Heart right ventricle (tissue), 16 donors: ENCODE data around the gene FGF22. TPM values are rescaled to one million over a fixed set of nuclear protein-coding genes. Genes with fewer than 3 reads are reported as not detected.

Experiments
- ATAC-seq, 8 donors: fragments of 200-7000 bp; cut with Tn5 transposase; one replicate each; pipeline ENCODE4 v1.9.1; 2020; ENCODE audit warnings: mild to moderate bottlenecking in 8 of 8, moderate library complexity in 8 of 8, moderate number of reproducible peaks in 1 of 8
- DNase-seq, 2 donors: peaks; one replicate each; pipeline ENCODE4 v3.0.0-alpha.2; 2020
- H3K27ac ChIP-seq, 10 donors: fragments of 200-600 bp; sonication (generic) in 2 of 10; one replicate each; pipeline versions ENCODE4 v1.5.0 to v1.8.0; 2020 to 2022; ENCODE audit warnings: mild to moderate bottlenecking in 3 of 10
- H3K27me3 ChIP-seq, 7 donors: fragments of 200-600 bp; one replicate each; pipeline ENCODE4 v1.8.0; 2021 to 2022; ENCODE audit warnings: mild to moderate bottlenecking in 2 of 7
- H3K36me3 ChIP-seq, 9 donors: fragments of 200-600 bp; sonication (generic) in 1 of 9; one replicate each; pipeline versions ENCODE4 v1.5.0 to v1.8.0; 2020 to 2022; ENCODE audit warnings: mild to moderate bottlenecking in 2 of 9
- H3K4me1 ChIP-seq, 9 donors: fragments of 200-600 bp; sonication (generic) in 1 of 9; one replicate each; pipeline versions ENCODE4 v1.5.0 to v1.8.0; 2020 to 2022; ENCODE audit warnings: mild to moderate bottlenecking in 4 of 9
- H3K4me3 ChIP-seq, 10 donors: fragments of 200-600 bp; sonication (generic) in 2 of 10; one replicate each; pipeline versions ENCODE4 v1.5.0 to v1.8.0; 2020 to 2022; ENCODE audit warnings: mild to moderate bottlenecking in 7 of 10, moderate library complexity in 2 of 10
- H3K9me3 ChIP-seq, 11 donors: fragments of 200-600 bp in 10 of 11; sonication (generic) in 2 of 11; one replicate each; pipeline versions ENCODE4 v1.5.0 to v1.8.0; 2013 to 2022; ENCODE audit warnings: mild to moderate bottlenecking in 2 of 11, control low read depth in 1 of 11, moderate library complexity in 1 of 11
- WGBS, 2 donors: extraction: QIAGEN DNeasy Blood & Tissue Kit; methylation state at CpG; one replicate each; pipeline ENCODE4 v1.1.7; 2013; ENCODE audit warnings: inconsistent platforms in 1 of 2; 5-methylcytosine and 5-hydroxymethylcytosine counted together
- intact Hi-C, 10 donors: fragments of 100-400 bp; cut with DNase I; formaldehyde crosslinking; loops; one replicate each; pipeline versions ENCODE4 v1.11.1 to v1.14.2; 2022
- polyA plus RNA-seq, 2 donors: library from polyadenylated mRNA; stranded (reverse); fragments of 200-250 nt; gene quantifications; one replicate each; pipeline ENCODE4 v1.2.3, GENCODE V29; 2013
- total RNA-seq, 10 donors: library from RNA; stranded (reverse); fragmentation: NEBNext Ultra II Directional in 3 of 10; extraction: Animal tissue kit (Norgen Biotek cat#: 25700) in 3 of 10; gene quantifications; one replicate each; pipeline versions ENCODE4 v1.2.1 to v1.2.4, GENCODE V29; 2021 to 2023
- TF ChIP-seq, protein P1 (sequence below), 9 donors: fragments of 200-600 bp; sonication (generic) in 2 of 9; IDR thresholded peaks; one replicate each; pipeline versions ENCODE4 v1.5.0 to v1.8.0; 2021 to 2022; ENCODE audit warnings: antibody characterized with exemption in 9 of 9, mild to moderate bottlenecking in 5 of 9, moderate library complexity in 1 of 9
- donor health status: Arrhythmogenic right ventricular cardiomyopathy.
- donor health status: ischemic (EF 13 %, LVEDD 7.1; RV severe dilation, severe dysfunction).
- donor health status: healthy with polysubstance abuse.
- donor health status: DM: no; HTN: yes; CAD: no.
- donor health status: DM: no; HTN: no; CAD: no.
- donor health status: ischemic (EF 25% LVEDD 6.9; RV normal size, moderate dysfunction).
- donor health status: ischemic (EF 25% LVEDD 5.7; RV mildly dilated, moderate dysfunction).
- donor health status: healthy.
- donor health status: DM: yes; HTN: yes; CAD: no.
- donor health status: Ischemic cardiomyopathy.
- donor health status: ischemic (EF 35%, LVEDD 5.7; RV mildly dilated, moderate dysfunction).
- donor health status: nonischemic (EF 11% LVEDD 7.7; RV severe dilation, severe dysfunction).
- donor health status: DM: yes; HTN: yes; CAD: no.
- donor health status: PGD.
- donor health status: ischemic (EF 29% LVEDD 5.4; RV normal size, mild dysfunction).
- donor health status: nonischemic (EF 23%, LVEDD 6.1; RV moderate dilation, normal function).

FGF22 gene
- total and polyA plus RNA-seq, 12 donors, result 0.16 to 0.44 (median 0.30) TPM; not detected in 5

- Histone ChIP-seq H3K4me1 (peaks cover 0 to 11% (median 1%) of the 10 kb centered on the region in 9 donors), H3K36me3 (no peaks in the 10 kb centered on the region), H3K9me3 (no peaks in the 10 kb centered on the region), H3K27ac (no peak overlapping the region), H3K4me3 (no peak overlapping the region), H3K27me3 (peaks cover 17 to 40% (median 29%) of the 10 kb centered on the region in 7 donors)
- TF ChIP-seq, protein P1, sequence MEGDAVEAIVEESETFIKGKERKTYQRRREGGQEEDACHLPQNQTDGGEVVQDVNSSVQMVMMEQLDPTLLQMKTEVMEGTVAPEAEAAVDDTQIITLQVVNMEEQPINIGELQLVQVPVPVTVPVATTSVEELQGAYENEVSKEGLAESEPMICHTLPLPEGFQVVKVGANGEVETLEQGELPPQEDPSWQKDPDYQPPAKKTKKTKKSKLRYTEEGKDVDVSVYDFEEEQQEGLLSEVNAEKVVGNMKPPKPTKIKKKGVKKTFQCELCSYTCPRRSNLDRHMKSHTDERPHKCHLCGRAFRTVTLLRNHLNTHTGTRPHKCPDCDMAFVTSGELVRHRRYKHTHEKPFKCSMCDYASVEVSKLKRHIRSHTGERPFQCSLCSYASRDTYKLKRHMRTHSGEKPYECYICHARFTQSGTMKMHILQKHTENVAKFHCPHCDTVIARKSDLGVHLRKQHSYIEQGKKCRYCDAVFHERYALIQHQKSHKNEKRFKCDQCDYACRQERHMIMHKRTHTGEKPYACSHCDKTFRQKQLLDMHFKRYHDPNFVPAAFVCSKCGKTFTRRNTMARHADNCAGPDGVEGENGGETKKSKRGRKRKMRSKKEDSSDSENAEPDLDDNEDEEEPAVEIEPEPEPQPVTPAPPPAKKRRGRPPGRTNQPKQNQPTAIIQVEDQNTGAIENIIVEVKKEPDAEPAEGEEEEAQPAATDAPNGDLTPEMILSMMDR (IDR thresholded peaks at IDR 0.05), result no peak
- ATAC-seq, result no peak
- DNase-seq, result no peak
- intact Hi-C loops, result loop anchor here in 1 of 10 donors (10.0 kb wide), 1 partner anchor 140 kb away; no protein-coding TSS in a partner anchor
- 78 to 79% methylated on average over 24 of the region's 24 CpGs for whole genome bisulfite sequencing, 2 donors
Observed at GRCh38 chr19:594265-594870, 45.3 kb upstream of the FGF22 start.

GRCh38 chr19:595326-596262 lies 44.1 kb upstream of the FGF22 start:
- ATAC-seq, result no peak
- no peaks in the 10 kb centered on the region for H3K36me3 ChIP-seq
- DNase-seq, result no peak
- peaks cover 13 to 35% (median 25%) of the 10 kb centered on the region in 7 donors for H3K27me3 ChIP-seq
- peaks cover 0 to 9% (median 0%) of the 10 kb centered on the region in 9 donors for H3K4me1 ChIP-seq
- intact Hi-C loops, result loop anchor here in 1 of 10 donors (10.0 kb wide), 1 partner anchor 139 kb away; no protein-coding TSS in a partner anchor
- H3K9me3 ChIP-seq, result no peaks in the 10 kb centered on the region
- no peak overlapping the region for H3K27ac ChIP-seq
- TF ChIP-seq, protein P1 (IDR thresholded peaks at IDR 0.05), result no peak
- no peak overlapping the region for H3K4me3 ChIP-seq
- WGBS, 2 donors, result 76 to 81% methylated on average over 42 of the region's 42 CpGs

DNA sequence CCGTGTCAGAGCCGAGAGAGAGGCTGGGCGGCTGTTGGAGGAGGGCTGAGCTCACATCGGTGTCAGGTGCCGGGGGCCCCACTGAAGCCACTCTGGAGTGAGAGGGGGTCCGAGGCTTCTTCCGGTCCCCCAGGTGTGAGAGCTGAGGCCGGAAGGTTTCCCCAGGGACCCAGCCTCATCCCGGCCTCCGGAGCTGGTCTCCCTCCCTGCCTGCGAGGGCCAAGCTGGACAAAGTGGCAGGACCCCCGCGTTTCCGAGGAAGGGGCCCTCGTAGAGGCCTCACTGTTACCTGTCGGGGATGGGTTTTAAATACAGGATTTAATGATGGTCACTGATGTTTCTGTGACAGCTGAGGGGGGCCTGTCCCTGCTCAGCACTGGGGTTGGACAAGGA lies 43.4 kb upstream of the FGF22 start:
- intact Hi-C loops, result loop anchor here in 1 of 10 donors (10.0 kb wide), 1 partner anchor 139 kb away; no protein-coding TSS in a partner anchor
- peaks cover 6 to 28% (median 18%) of the 10 kb centered on the region in 7 donors for H3K27me3 ChIP-seq
- ATAC-seq, result no peak
- H3K4me3 ChIP-seq, result no peak overlapping the region
- TF ChIP-seq, protein P1 (IDR thresholded peaks at IDR 0.05), result no peak
- peaks cover 0 to 5% (median 0%) of the 10 kb centered on the region in 9 donors for H3K4me1 ChIP-seq
- no peaks in the 10 kb centered on the region for H3K36me3 ChIP-seq
- no peak for DNase-seq
- H3K27ac ChIP-seq, result no peak overlapping the region
- WGBS, 2 donors, result 88 to 89% methylated on average over 16 of the region's 16 CpGs
- peaks cover 0 to 4% (median 0%) of the 10 kb centered on the region in 11 donors for H3K9me3 ChIP-seq
